Measurements from ENCODE around the gene BABAM2. TPM values are rescaled to one million over a fixed set of nuclear protein-coding genes. Genes with fewer than 3 reads are reported as not detected.

The BABAM2 gene
- total RNA-seq, 4 donors from 2014 or later: 33.2 to 70.3 (median 38.6) TPM

GRCh38 chr2:27960237-27960912 is 69.8 kb downstream of the BABAM2 start:
- Histone ChIP-seq H3K4me1 (peaks cover 21 to 34% of the 10 kb centered on the region in 2 donors), H3K9me3 (no peaks in the 10 kb centered on the region), H3K27ac (no peak overlapping the region), H3K36me3 (no peaks in the 10 kb centered on the region), H3K27me3 (no peaks in the 10 kb centered on the region), H3K4me3 (replicated peaks in 1 of 3) (no peak overlapping the region)
- TF ChIP-seq POLR2A (IDR thresholded peaks at IDR 0.05) (no peak), CTCF (IDR thresholded peaks at IDR 0.05) (no peak)
- intact Hi-C loops (cut with DNase I): no loop called here
- 72 to 79% methylated on average over 4 of the region's 4 CpGs for WGBS, 2 donors
- no peak for DNase-seq

- no peak for DNase-seq
- H3K36me3 ChIP-seq: no peaks in the 10 kb centered on the region
- peaks cover 25 to 32% of the 10 kb centered on the region in 2 donors for H3K4me1 ChIP-seq
- TF ChIP-seq POLR2A (IDR thresholded peaks at IDR 0.05) (no peak), CTCF (IDR thresholded peaks at IDR 0.05) (no peak)
- H3K4me3 ChIP-seq (replicated peaks in 1 of 3): no peak overlapping the region
- H3K27ac ChIP-seq: no peak overlapping the region
- no peaks in the 10 kb centered on the region for H3K9me3 ChIP-seq
- no peaks in the 10 kb centered on the region for H3K27me3 ChIP-seq
- 98 to 99% methylated on average over 2 of the region's 2 CpGs for WGBS, 2 donors
- intact Hi-C loops (cut with DNase I): no loop called here
Observed at GRCh38 chr2:27962006-27962405, 71.5 kb downstream of the BABAM2 start.

GRCh38 chr2:27963472-27963871 is 72.9 kb downstream of the BABAM2 start:
- no peaks in the 10 kb centered on the region for H3K9me3 ChIP-seq
- no peak overlapping the region for H3K4me3 ChIP-seq (replicated peaks in 1 of 3)
- H3K27me3 ChIP-seq: no peaks in the 10 kb centered on the region
- intact Hi-C loops (cut with DNase I): no loop called here
- TF ChIP-seq CTCF (IDR thresholded peaks at IDR 0.05) (no peak), POLR2A (IDR thresholded peaks at IDR 0.05) (no peak)
- WGBS, 2 donors: 88 to 92% methylated on average over 1 of the region's 1 CpG
- no peak overlapping the region for H3K27ac ChIP-seq
- peaks cover 29 to 37% of the 10 kb centered on the region in 2 donors for H3K4me1 ChIP-seq
- no peak for DNase-seq
- no peaks in the 10 kb centered on the region for H3K36me3 ChIP-seq

GRCh38 chr2:27964067-27964466 is 73.5 kb downstream of the BABAM2 start:
- 64 to 96% methylated on average over 3 of the region's 3 CpGs for WGBS, 2 donors
- intact Hi-C loops (cut with DNase I): no loop called here

More at GRCh38 chr2:27964067-27964466, 73.5 kb downstream of the BABAM2 start:
- Histone ChIP-seq H3K36me3 (no peaks in the 10 kb centered on the region), H3K27ac (no peak overlapping the region), H3K9me3 (no peaks in the 10 kb centered on the region), H3K27me3 (no peaks in the 10 kb centered on the region), H3K4me3 (replicated peaks in 1 of 3) (no peak overlapping the region), H3K4me1 (peaks cover 23 to 31% of the 10 kb centered on the region in 2 donors)
- no peak for DNase-seq
- TF ChIP-seq POLR2A (IDR thresholded peaks at IDR 0.05): no peak
- TF ChIP-seq CTCF (IDR thresholded peaks at IDR 0.05): no peak

Data from thyroid gland (tissue), 4 donors.